ENCODE data around the gene SPG7. TPM values are rescaled to one million over a fixed set of nuclear protein-coding genes. Genes with fewer than 3 reads are reported as not detected.

Gene SPG7
- total RNA-seq, 1 experiment from 2014 or later = 118 TPM

DNA sequence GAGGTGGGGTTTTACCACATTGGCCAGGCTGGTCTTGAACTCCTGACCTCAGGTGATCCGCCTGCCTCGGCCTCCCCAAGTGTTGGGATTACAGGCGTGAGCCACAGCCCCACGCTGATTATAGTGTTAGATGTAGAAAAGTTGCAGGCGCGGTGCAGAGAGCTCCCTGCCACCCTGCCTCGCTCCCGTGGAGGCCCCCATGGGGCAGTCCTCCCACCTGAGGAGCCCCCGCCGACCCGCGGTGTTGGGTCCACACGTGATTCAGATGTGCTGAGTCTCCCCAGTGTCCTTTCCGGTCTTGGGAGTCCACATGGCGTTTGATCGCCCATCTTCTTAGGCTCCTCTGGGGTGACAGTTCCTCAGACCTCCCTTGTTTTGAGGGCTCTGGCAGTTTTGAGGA lies 47.1 kb downstream of the SPG7 start:
- no peaks in the 10 kb centered on the region for H3K4me1 ChIP-seq (ENCODE audit: control insufficient read depth, insufficient read depth, low read length)
- CTCF ChIA-PET = no interaction called here
- ATAC-seq (no peak), DNase-seq (ENCODE audit: low read depth, low spot score) (no peak)
- in situ Hi-C loops (cut with HindIII; ENCODE audit: low pct_unique_long_range_greater_than_20kb, low sequenced_read_pairs) (no loop called here), intact Hi-C loops (cut with micrococcal nuclease; ENCODE audit: unreplicated experiment) (no loop called here)
- H3K4me3 ChIP-seq (ENCODE audit: low read depth in 2 of 2, low read length in 2 of 2) = no peak overlapping the region
- peaks cover 7% of the 10 kb centered on the region for H3K36me3 ChIP-seq (ENCODE audit: control insufficient read depth, insufficient read depth, low read length)
- no peaks in the 10 kb centered on the region for H3K27me3 ChIP-seq (ENCODE audit: control insufficient read depth, insufficient read depth, low read length)
- BruUV-seq (replicated peaks) = no TSS peak
- POLR2A ChIA-PET = no interaction called here
- H3K27ac ChIP-seq (ENCODE audit: low read length) = no peak overlapping the region
- TF ChIP-seq, protein P1, sequence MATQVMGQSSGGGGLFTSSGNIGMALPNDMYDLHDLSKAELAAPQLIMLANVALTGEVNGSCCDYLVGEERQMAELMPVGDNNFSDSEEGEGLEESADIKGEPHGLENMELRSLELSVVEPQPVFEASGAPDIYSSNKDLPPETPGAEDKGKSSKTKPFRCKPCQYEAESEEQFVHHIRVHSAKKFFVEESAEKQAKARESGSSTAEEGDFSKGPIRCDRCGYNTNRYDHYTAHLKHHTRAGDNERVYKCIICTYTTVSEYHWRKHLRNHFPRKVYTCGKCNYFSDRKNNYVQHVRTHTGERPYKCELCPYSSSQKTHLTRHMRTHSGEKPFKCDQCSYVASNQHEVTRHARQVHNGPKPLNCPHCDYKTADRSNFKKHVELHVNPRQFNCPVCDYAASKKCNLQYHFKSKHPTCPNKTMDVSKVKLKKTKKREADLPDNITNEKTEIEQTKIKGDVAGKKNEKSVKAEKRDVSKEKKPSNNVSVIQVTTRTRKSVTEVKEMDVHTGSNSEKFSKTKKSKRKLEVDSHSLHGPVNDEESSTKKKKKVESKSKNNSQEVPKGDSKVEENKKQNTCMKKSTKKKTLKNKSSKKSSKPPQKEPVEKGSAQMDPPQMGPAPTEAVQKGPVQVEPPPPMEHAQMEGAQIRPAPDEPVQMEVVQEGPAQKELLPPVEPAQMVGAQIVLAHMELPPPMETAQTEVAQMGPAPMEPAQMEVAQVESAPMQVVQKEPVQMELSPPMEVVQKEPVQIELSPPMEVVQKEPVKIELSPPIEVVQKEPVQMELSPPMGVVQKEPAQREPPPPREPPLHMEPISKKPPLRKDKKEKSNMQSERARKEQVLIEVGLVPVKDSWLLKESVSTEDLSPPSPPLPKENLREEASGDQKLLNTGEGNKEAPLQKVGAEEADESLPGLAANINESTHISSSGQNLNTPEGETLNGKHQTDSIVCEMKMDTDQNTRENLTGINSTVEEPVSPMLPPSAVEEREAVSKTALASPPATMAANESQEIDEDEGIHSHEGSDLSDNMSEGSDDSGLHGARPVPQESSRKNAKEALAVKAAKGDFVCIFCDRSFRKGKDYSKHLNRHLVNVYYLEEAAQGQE (IDR thresholded peaks at IDR 0.05; ENCODE audit: insufficient read depth in 1 of 2, low read depth in 2 of 2, low read length in 1 of 2) = no peak
- no peak for TF ChIP-seq SIN3A (IDR thresholded peaks at IDR 0.05; ENCODE audit: borderline replicate concordance, insufficient read depth, low read depth, low read length)
- no peak for TF ChIP-seq POLR2AphosphoS5 (IDR thresholded peaks at IDR 0.05; ENCODE audit: low read depth, low read length)
- TF ChIP-seq, protein P2, sequence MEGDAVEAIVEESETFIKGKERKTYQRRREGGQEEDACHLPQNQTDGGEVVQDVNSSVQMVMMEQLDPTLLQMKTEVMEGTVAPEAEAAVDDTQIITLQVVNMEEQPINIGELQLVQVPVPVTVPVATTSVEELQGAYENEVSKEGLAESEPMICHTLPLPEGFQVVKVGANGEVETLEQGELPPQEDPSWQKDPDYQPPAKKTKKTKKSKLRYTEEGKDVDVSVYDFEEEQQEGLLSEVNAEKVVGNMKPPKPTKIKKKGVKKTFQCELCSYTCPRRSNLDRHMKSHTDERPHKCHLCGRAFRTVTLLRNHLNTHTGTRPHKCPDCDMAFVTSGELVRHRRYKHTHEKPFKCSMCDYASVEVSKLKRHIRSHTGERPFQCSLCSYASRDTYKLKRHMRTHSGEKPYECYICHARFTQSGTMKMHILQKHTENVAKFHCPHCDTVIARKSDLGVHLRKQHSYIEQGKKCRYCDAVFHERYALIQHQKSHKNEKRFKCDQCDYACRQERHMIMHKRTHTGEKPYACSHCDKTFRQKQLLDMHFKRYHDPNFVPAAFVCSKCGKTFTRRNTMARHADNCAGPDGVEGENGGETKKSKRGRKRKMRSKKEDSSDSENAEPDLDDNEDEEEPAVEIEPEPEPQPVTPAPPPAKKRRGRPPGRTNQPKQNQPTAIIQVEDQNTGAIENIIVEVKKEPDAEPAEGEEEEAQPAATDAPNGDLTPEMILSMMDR (IDR thresholded peaks at IDR 0.05) = no peak
- no peak for TF ChIP-seq TCF7L2 (IDR thresholded peaks at IDR 0.05; ENCODE audit: low read depth, low read length)
- H3K9me3 ChIP-seq (ENCODE audit: control insufficient read depth, insufficient read depth, low read depth, low read length) = no peaks in the 10 kb centered on the region

DNA sequence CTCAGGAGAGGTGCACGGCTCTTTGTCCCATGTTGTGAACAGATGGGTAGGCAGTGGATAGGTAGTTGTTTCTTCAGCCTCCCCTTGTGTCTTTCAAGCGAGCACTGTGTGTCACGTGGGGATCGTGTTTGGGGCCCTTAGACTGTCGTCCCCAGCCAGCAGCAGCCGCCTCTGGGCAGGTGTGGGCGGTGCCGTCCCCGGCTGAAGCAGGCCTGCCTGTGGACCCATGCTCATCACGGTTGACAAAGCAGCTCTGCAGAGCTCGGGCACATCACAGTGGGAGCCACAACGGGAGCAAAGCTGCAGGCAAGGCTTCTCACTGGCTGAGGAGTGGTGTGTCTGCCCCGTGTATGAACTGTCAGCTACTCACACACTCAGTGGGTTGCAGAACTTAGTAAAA lies 47.6 kb downstream of the SPG7 start:
- DNase-seq (ENCODE audit: low read depth, low spot score) (no peak), ATAC-seq (no peak)
- TF ChIP-seq SIN3A (IDR thresholded peaks at IDR 0.05; ENCODE audit: borderline replicate concordance, insufficient read depth, low read depth, low read length) (no peak), POLR2AphosphoS5 (IDR thresholded peaks at IDR 0.05; ENCODE audit: low read depth, low read length) (no peak), TCF7L2 (IDR thresholded peaks at IDR 0.05; ENCODE audit: low read depth, low read length) (no peak)
- TF ChIP-seq, protein P1 (IDR thresholded peaks at IDR 0.05; ENCODE audit: insufficient read depth in 1 of 2, low read depth in 2 of 2, low read length in 1 of 2) = no peak
- TF ChIP-seq, protein P2 (IDR thresholded peaks at IDR 0.05) = no peak
- no peaks in the 10 kb centered on the region for H3K9me3 ChIP-seq (ENCODE audit: control insufficient read depth, insufficient read depth, low read depth, low read length)
- no TSS peak for BruUV-seq (replicated peaks)
- peaks cover 9% of the 10 kb centered on the region for H3K36me3 ChIP-seq (ENCODE audit: control insufficient read depth, insufficient read depth, low read length)
- ChIA-PET POLR2A (no interaction called here), CTCF (no interaction called here)
- no peak overlapping the region for H3K4me3 ChIP-seq (ENCODE audit: low read depth in 2 of 2, low read length in 2 of 2)
- in situ Hi-C loops (cut with HindIII; ENCODE audit: low pct_unique_long_range_greater_than_20kb, low sequenced_read_pairs) (no loop called here), intact Hi-C loops (cut with micrococcal nuclease; ENCODE audit: unreplicated experiment) (no loop called here)
- H3K4me1 ChIP-seq (ENCODE audit: control insufficient read depth, insufficient read depth, low read length) = no peaks in the 10 kb centered on the region
- no peak overlapping the region for H3K27ac ChIP-seq (ENCODE audit: low read length)
- H3K27me3 ChIP-seq (ENCODE audit: control insufficient read depth, insufficient read depth, low read length) = no peaks in the 10 kb centered on the region
